ENCODE results near the gene CFAP54.

DNA sequence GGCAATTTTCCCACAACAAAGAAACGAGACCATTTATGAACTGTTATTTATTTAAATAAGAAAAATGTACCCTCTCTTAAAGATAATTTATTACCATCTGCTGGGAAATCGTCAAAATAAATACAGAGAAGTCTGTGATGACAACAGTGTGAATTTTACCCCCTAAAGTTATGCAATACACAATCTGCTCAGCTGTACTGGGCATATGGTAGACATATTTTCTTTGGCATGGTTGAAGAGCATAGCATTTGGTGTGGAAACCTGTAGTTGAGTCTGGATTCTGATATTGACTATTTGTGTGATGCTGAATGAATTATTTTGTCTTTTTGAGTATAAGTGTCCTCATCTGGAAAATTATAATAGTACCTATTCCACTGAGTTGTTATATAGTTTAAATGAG is 60.0 kb downstream of the CFAP54 start:
- TF ChIP-seq CEBPB (IDR thresholded peaks at IDR 0.05), result no peak
- no peak for TF ChIP-seq CTCF (IDR thresholded peaks at IDR 0.05)
- no peak for TF ChIP-seq SMC3 (IDR thresholded peaks at IDR 0.05)
- TF ChIP-seq, protein P1, sequence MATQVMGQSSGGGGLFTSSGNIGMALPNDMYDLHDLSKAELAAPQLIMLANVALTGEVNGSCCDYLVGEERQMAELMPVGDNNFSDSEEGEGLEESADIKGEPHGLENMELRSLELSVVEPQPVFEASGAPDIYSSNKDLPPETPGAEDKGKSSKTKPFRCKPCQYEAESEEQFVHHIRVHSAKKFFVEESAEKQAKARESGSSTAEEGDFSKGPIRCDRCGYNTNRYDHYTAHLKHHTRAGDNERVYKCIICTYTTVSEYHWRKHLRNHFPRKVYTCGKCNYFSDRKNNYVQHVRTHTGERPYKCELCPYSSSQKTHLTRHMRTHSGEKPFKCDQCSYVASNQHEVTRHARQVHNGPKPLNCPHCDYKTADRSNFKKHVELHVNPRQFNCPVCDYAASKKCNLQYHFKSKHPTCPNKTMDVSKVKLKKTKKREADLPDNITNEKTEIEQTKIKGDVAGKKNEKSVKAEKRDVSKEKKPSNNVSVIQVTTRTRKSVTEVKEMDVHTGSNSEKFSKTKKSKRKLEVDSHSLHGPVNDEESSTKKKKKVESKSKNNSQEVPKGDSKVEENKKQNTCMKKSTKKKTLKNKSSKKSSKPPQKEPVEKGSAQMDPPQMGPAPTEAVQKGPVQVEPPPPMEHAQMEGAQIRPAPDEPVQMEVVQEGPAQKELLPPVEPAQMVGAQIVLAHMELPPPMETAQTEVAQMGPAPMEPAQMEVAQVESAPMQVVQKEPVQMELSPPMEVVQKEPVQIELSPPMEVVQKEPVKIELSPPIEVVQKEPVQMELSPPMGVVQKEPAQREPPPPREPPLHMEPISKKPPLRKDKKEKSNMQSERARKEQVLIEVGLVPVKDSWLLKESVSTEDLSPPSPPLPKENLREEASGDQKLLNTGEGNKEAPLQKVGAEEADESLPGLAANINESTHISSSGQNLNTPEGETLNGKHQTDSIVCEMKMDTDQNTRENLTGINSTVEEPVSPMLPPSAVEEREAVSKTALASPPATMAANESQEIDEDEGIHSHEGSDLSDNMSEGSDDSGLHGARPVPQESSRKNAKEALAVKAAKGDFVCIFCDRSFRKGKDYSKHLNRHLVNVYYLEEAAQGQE (IDR thresholded peaks at IDR 0.05), result no peak
- no peak for TF ChIP-seq RFX5 (IDR thresholded peaks at IDR 0.05)
- no peak for TF ChIP-seq ZFP36 (IDR thresholded peaks at IDR 0.05; ENCODE audit: borderline replicate concordance, partially characterized antibody)
- TF ChIP-seq, protein P2, sequence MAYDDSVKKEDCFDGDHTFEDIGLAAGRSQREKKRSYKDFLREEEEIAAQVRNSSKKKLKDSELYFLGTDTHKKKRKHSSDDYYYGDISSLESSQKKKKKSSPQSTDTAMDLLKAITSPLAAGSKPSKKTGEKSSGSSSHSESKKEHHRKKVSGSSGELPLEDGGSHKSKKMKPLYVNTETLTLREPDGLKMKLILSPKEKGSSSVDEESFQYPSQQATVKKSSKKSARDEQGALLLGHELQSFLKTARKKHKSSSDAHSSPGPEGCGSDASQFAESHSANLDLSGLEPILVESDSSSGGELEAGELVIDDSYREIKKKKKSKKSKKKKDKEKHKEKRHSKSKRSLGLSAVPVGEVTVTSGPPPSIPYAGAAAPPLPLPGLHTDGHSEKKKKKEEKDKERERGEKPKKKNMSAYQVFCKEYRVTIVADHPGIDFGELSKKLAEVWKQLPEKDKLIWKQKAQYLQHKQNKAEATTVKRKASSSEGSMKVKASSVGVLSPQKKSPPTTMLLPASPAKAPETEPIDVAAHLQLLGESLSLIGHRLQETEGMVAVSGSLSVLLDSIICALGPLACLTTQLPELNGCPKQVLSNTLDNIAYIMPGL (CRISPR knock-in tag; IDR thresholded peaks at IDR 0.05; ENCODE audit: borderline replicate concordance), result no peak
- no peak for TF ChIP-seq KDM1A (IDR thresholded peaks at IDR 0.05; ENCODE audit: low read depth)
